GM10847 (cell line): Measurements from ENCODE around the gene FLOT1.
A peak's percentile ranks its signal among the peaks of the same experiment; 100 is the strongest.

ENCODE experiments used
- POLR2A ChIP-seq: IDR thresholded peaks from 2 replicates; pipeline ENCODE4 v1.6.1; 2011; ENCODE audit not compliant: insufficient read length; ENCODE audit errors: extremely low read depth

Gene FLOT1

DNA sequence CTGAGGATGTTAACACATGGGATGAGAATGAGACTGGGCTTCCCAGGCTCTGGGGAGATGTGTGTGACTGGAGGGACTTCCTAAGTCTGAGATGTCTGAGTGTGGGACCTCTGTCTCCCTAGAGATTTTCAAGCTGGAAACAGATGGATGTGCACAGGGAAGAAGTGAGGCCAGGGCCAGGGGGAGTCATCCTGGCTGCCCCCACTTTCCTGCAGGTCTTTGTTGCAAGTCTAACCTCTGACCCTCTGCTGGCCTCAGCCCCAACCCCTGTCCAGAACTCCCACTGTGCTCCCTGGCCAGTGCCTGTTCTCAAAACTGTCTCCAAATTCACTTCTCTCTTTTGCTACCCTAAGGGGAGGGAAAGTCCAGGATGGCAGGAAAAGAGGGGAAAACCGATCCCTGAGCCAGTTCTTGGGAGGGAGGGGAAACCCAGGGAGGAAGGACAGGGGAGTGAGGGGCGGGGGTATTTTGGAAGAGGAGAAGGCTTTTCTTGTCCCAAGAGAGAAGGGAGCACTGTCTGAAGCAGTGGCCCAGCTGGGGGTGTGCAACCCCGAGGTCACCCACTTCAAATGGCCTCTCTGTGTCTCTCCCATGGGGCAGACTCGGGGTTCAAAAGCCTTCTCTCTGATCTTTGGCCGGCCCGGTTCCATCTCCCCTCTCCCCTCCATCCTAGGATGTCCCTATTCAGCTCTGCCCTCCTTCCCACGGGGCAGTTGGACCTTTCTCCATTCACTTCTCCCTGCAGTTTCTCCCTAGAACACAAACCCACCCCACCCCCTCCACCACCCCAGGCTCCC is 59.1 kb downstream of the FLOT1 start:
- no peak for TF ChIP-seq POLR2A

DNA sequence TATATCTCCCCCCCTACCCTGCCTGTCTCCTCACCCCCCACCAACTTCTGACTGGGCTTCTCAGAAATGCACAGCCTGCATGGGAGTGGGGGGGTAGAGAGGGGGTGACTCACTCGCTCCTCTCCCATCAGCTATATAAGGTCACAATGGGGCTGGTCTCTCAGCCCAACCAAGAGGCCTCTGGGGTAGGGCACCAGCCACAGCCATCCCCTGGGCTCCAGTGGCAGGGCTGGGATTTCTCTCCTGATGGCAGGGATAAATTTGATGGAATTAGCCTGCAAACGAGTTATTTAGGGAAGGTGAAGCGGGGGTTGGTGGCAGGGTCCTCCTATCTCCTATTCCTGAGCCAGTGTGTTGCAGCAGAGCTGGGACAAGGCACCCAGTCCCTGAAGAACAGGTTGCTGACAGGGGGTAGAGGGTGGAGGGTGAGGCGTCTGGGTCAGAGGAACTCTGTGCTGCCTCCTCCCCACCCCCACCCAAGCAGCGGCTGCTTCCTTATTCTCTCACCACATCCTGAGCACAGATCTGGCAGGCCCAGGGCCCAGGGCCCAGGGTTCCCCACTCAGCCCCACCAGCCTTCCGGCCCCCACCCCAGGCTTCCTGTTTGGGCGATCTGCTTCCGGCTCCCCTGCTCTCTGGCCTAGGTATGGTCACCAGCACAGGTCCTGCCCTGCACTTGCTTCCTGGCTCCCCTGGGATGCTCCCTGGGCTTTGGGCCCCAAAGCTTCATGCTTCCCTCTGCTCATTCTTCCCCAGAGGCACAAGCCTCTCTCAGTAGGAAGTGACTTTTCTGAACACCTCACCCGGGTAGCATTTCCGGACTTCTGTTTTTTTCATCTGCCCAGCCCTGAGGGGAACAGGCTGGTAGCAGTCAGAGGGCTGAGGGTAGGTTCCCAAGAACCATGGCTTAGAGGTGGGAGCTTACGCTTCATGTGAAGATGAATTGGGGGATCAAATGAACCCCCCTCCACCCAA is 60.1 kb downstream of the FLOT1 start:
- TF ChIP-seq POLR2A = peak; percentile 53

DNA sequence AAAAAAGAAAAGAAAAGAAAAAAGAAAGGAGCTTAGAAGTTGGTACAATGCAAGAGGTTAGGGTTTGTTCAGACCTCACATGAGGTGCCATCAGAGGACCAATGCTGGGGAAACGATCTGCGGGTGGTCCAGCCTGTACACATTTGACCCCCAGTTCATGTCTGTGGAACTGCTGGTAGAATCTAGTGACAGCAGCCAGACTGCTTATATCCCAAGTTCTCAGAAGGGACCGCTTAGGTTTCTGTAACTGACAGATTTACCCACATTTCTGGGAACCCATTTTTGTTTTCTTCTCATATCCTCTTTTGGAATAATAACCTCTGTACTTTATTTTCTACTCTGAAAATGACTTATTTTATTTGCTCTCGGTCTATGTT is 60.7 kb downstream of the FLOT1 start:
- TF ChIP-seq POLR2A = no peak

DNA sequence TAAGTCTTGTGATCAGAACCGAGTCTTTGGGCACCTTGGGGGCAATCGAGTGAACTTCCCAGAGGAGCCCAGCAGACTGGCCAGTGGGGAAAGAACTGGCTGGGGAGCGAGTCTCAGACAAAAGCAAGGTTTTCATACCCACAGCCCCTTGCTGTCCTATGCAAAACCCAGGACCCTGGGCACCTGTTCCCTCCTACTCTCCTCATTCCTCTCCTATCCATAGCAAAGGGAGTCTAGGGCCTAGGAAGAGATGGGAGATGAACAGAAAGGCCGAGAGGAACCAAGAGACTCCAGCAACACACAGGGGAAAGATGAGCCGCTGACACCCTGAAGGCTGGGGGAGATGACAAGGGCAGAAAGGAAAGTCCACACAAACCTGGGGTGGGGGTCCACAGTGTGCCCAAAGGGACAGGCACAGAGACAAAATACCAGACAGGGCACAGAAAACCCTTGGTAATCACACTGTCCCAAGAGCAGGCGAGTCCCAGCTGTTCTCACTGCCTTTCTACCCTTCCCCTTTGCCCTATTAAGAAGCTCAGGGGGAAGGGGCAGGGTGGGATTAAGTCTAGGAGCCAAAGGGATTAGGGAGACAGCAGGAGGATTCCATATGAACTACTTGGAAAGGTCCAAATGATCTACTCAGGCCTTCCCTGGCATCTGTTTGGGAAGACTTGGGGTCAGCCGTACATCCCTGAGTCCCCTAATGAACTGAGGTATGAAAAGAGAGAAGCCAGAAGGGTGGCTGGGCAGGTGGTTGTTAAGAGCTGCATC is 62.5 kb downstream of the FLOT1 start:
- no peak for TF ChIP-seq POLR2A

DNA sequence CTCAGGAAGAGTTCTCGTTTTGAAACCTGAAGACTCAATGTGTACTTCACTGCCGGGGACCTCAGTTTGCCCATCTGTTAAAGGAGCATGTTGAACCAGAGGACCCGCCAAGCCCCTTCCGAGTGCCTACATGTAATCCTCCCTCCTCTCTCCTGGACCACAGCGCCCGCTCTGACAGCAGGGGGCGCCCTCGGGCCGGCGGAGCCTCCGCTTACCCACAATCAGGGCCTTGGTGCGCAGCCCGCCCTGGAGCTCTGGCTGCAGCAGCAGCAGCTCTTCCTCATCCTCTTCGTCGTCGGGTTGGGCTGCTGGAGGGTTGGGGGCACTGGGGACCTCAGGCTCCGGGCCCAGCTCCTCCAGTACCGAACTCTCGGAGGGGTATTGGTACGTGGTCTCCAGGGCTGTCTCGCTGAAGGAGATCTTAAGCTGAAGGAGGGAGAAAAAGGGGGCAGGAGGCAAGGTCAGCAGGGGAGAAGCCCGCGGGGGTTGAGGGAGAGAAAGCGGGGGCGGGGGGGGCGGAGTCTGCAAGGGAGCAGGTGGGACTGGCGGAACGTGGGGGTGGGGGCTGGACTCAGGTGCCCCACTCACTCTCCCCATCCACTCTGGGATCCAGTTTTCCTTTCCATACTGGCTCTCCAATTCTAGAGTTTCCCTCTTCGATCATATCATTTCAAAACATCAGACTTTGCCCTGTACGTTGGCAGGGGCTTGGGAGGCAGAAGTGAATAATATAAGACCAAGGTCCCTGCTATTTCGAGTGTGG is 63.3 kb downstream of the FLOT1 start:
- TF ChIP-seq POLR2A = no peak
